ENCODE results near the gene SCGB3A2. TPM values are rescaled to one million over a fixed set of nuclear protein-coding genes. Genes with fewer than 3 reads are reported as not detected.

SCGB3A2 gene
- total and polyA plus RNA-seq, 10 donors = 0.67 TPM; not detected in 9

- DNase-seq = no peak
- TF ChIP-seq CTCF (IDR thresholded peaks at IDR 0.05 in 8 of 11, conservative IDR thresholded peaks at IDR 0.05 in 3 of 11) (no peak), POLR2A (IDR thresholded peaks at IDR 0.05) (no peak), POLR2AphosphoS5 (IDR thresholded peaks at IDR 0.05) (no peak)
- no peak overlapping the region for H3K27ac ChIP-seq
- H3K4me1 ChIP-seq = no peaks in the 10 kb centered on the region
- intact Hi-C loops (cut with DNase I; ENCODE audit: low total_unique reads) = no loop called here
- H3K27me3 ChIP-seq (replicated peaks in 1 of 7) = no peaks in the 10 kb centered on the region
- H3K9me3 ChIP-seq = no peaks in the 10 kb centered on the region
- 10 to 22% (median 18%) methylated on average over 1 of the region's 1 CpG for WGBS, 5 donors
- no peaks in the 10 kb centered on the region for H3K36me3 ChIP-seq
- H3K4me3 ChIP-seq = no peak overlapping the region
Observed at GRCh38 chr5:147912011-147912410, 33.5 kb downstream of the SCGB3A2 start.

- no peaks in the 10 kb centered on the region for H3K36me3 ChIP-seq
- no peak overlapping the region for H3K4me3 ChIP-seq
- no peak for DNase-seq
- TF ChIP-seq CTCF (IDR thresholded peaks at IDR 0.05 in 8 of 11, conservative IDR thresholded peaks at IDR 0.05 in 3 of 11) = no peak
- TF ChIP-seq POLR2AphosphoS5 (IDR thresholded peaks at IDR 0.05) = no peak
- no peak for TF ChIP-seq POLR2A (IDR thresholded peaks at IDR 0.05)
- no peaks in the 10 kb centered on the region for H3K27me3 ChIP-seq (replicated peaks in 1 of 7)
- intact Hi-C loops (cut with DNase I; ENCODE audit: low total_unique reads) = no loop called here
- 79 to 92% (median 88%) methylated on average over 3 of the region's 3 CpGs for WGBS, 5 donors
- no peaks in the 10 kb centered on the region for H3K9me3 ChIP-seq
- no peak overlapping the region for H3K27ac ChIP-seq
- no peaks in the 10 kb centered on the region for H3K4me1 ChIP-seq
Observed at GRCh38 chr5:147913786-147914185, 35.3 kb downstream of the SCGB3A2 start.

- no peak for DNase-seq
- TF ChIP-seq CTCF (IDR thresholded peaks at IDR 0.05 in 8 of 11, conservative IDR thresholded peaks at IDR 0.05 in 3 of 11) (no peak), POLR2A (IDR thresholded peaks at IDR 0.05) (no peak), POLR2AphosphoS5 (IDR thresholded peaks at IDR 0.05) (no peak)
- no peaks in the 10 kb centered on the region for H3K27me3 ChIP-seq (replicated peaks in 1 of 7)
- H3K27ac ChIP-seq = no peak overlapping the region
- no peak overlapping the region for H3K4me3 ChIP-seq
- intact Hi-C loops (cut with DNase I; ENCODE audit: low total_unique reads) = no loop called here
- H3K36me3 ChIP-seq = no peaks in the 10 kb centered on the region
- H3K9me3 ChIP-seq = no peaks in the 10 kb centered on the region
- no peaks in the 10 kb centered on the region for H3K4me1 ChIP-seq
- WGBS, 5 donors = 25 to 51% (median 39%) methylated on average over 2 of the region's 2 CpGs
Observed at GRCh38 chr5:147918101-147918685, 39.7 kb downstream of the SCGB3A2 start.

GRCh38 chr5:147918899-147919298 is 40.4 kb downstream of the SCGB3A2 start:
- TF ChIP-seq POLR2A (IDR thresholded peaks at IDR 0.05) = no peak
- no peak for TF ChIP-seq POLR2AphosphoS5 (IDR thresholded peaks at IDR 0.05)
- no peak for TF ChIP-seq CTCF (IDR thresholded peaks at IDR 0.05 in 8 of 11, conservative IDR thresholded peaks at IDR 0.05 in 3 of 11)
- Histone ChIP-seq H3K4me1 (no peaks in the 10 kb centered on the region), H3K27me3 (replicated peaks in 1 of 7) (no peaks in the 10 kb centered on the region)

More at GRCh38 chr5:147918899-147919298, 40.4 kb downstream of the SCGB3A2 start:
- no peak overlapping the region for H3K4me3 ChIP-seq
- 66 to 89% (median 78%) methylated on average over 3 of the region's 3 CpGs for WGBS, 5 donors
- H3K9me3 ChIP-seq = no peaks in the 10 kb centered on the region
- no peak for DNase-seq
- no peaks in the 10 kb centered on the region for H3K36me3 ChIP-seq
- intact Hi-C loops (cut with DNase I; ENCODE audit: low total_unique reads) = no loop called here
- H3K27ac ChIP-seq = no peak overlapping the region
